HG03378 (cell line): Measurements from ENCODE around the gene SSBP3.
A peak's percentile ranks its signal among the peaks of the same experiment; 100 is the strongest.

Experiments used
- ATAC-seq: cut with Tn5 transposase; IDR thresholded peaks from one replicate; pipeline ENCODE4 v1.9.1; 2021; ENCODE audit warnings: mild to moderate bottlenecking, moderate library complexity; ENCODE audit not compliant: unreplicated experiment

SSBP3 gene

DNA sequence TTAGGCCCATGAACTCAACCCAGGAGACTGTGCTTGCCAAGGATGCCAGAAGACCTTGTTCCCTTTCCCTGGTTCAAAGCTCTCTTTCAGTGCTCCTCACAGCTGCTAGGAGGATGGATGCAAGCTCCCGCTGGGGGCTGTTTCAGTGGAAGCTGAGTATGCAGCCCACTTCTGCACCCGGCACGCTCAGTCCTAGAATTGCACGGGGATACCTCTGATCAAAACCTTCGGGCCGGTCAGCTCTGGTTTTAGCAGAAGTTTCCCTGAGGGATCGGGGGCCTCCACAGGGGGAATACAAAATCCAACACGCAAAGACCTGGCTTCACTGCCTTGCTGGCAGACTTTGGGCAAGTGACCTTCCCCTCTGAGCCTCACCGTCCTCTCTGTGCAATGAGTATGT is 4.2 kb upstream of the SSBP3 start:
- ATAC-seq, result no peak

DNA sequence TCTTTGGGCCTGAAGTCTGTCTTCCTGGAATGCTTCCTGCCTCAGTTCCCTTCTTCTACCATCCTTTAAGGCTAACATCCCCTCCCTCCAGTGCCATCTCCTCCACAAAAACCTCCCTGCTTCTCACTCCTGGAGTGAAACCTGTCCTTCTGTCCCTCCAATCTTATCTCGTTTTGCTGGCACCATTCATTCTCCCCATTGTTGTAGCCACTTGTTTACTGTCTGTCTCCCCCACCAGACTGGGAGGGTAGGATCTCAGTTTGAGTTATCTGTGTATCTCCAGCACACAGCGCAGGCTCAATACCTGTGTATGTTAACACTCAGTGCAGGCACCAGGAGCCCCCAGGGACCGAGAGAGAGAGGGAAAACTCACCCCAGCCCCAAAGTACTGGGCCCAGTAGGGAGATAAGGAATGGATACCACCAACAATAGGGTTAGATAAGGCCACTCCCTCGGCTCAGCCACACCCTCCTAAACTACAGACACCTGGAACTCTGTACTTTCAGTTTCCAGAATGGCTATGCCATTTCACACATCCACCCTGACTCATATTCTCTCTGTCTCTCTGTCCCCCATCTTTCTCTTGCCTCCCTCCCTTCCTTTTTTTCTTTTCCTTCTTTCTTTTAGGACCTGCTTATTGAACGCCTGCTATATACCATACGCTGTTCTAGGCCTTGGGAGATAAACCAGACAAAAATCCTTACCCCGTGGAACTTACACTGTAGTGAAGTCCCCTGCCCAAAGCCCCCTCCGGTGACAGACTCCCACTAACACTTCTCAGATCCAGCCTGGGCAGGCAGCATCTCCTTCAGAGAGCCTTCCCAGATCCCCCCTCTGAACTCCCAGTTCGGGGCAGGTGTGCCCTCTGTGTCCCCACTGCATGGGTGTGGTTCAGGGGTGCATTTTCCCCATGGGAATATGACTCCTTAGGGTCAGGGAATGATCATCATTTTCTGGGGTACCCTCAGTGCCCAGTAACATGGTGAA is 3.3 kb upstream of the SSBP3 start:
- peak; percentile 56 for ATAC-seq

- ATAC-seq, result no peak
These were observed 2.2 kb upstream of the SSBP3 start for GRCh38 chr1:54408147-54409066.

DNA sequence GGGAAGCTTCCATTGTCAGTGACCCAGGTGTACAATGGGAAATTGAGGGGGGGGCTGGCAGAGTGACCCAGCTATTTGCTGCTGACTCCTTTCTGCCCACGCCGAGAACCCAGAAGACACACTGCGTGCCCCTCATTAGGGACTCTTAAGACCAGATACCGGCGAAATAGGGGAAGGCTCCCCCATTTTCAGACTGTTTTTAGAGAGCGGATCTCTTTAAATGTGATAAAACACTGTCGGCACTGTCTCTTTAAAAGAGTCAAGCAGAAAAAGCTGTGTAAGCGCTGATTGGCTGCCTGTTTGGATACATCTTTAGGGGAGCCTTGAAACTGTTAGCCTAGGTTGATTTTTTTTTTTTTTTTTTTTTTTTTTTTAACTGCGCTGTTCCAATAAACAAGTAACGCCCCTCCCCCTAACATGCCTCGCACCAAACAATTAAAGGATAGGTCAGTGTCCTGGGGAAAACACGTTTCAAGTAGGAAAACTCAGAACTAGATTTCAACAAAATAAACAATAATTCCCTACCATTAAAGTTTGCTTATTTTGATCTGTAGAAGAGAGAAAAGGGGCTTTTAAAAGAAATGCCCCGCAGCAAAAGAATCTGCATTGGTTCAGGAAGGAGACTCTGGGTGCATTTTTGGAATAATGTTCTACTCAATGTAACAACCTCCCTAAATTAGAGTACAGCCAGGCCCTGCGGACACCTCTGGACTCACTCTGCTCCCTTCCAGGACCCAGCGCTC is 1.4 kb upstream of the SSBP3 start:
- peak; percentile 58 for ATAC-seq

DNA sequence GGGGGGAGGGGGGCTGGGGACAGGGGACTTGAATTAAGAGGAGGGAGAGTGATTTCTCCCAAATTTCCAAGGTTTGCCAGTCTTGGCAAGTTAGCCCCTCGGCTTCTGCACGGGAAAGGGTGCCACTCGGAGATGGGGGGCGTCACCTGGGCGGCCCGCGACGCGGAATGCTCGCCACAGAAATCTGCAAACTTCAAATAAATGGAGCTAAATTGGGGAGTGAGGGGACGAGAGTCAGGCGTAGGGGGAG is 885 bp upstream of the SSBP3 start:
- no peak for ATAC-seq

GRCh38 chr1:54405898-54406293 is 298 bp downstream of the SSBP3 start:
- ATAC-seq, result no peak

DNA sequence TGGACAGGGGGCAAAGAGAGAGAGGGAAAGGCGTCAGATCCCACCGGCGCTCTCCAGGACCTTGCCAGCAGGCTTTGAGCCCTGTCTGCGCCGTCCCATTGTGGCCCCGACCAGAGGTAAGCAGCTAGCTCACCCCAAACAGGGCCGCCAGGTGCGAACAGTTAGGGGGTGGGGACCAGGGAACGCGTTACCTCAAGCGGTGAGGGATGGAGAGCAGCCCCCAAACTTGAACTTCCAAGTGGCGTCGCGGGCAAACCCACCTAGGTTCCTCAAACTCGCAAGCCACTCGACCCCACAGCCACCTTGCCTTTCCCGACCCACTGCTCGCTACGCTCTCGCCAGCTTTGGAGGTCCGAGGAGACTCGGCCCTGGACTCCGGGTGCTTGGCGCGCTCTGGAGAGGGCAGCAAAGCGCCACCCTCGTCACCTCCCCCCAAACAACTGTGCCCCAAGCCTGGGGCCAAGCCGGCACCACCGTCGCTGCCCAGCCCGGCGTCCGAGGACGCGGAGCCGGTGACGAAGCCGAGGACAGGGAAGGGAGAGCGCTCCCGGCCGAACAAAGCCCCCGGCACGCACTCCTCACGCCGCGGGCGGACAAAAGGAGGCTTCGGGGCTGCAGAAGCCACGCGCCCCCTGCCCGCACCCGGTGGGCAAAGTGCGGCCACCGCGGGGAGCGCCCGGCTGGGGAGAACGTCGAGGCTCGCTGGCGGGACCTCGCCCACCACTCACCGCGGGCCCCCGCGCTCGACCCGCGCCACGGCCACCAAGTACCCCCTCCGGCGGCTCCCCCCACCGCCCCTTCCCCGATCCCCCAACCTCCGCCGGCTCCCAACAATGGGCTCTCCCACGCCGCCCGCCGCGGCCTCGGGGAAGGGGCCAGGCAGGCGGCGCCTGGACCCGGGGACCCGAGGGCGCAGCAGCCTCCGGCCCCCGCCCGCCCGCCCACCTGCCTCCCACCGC is 976 bp downstream of the SSBP3 start:
- ATAC-seq, result no peak

- no peak for ATAC-seq
These were observed 1.9 kb downstream of the SSBP3 start for GRCh38 chr1:54404263-54404662.

- ATAC-seq, result no peak
These were observed 2.4 kb downstream of the SSBP3 start for GRCh38 chr1:54403808-54404261.

DNA sequence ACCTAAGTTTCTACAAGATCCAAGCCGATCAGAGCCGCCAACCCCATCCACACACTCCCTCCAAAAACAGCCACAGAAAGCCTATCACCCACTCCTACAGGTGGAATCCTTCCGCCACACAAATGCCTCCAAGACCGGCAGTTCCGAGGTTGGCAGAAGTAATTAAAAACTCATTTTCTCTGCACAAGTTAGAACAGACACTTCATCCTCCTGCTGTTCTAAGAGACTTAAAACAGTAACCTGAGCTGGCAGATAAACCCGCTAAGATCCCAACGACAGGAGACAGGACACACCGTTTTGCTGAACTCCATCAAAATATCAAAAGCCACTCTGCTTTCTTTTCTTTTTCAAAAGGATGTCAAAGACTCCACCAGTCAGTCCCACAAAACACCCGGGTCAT is 2.8 kb downstream of the SSBP3 start:
- ATAC-seq, result no peak

- ATAC-seq, result no peak
These were observed 3.3 kb downstream of the SSBP3 start for GRCh38 chr1:54402896-54403295.

DNA sequence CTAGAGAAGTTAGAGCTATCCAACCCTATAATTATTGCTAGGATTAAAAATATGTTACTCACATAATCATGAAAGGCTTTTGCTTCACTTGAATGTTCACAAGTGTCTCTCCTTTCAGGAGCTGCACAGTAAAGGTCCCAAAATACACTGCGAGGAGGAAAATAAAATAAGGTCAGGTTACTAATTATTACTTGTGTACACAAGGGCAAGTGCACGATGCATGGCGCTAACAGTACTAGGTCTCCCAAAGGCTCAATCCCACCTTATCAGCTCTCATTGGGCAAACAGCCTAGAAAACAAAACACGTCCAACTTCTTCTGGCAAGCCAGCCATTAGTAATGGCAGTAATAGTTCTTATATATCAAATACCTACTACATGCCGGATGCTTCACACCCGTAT is 4.4 kb downstream of the SSBP3 start:
- no peak for ATAC-seq

- no peak for ATAC-seq
These were observed 5.9 kb downstream of the SSBP3 start for GRCh38 chr1:54400329-54400728.

GRCh38 chr1:54399765-54400164 is 6.4 kb downstream of the SSBP3 start:
- ATAC-seq, result no peak

- no peak for ATAC-seq
These were observed 7.1 kb downstream of the SSBP3 start for GRCh38 chr1:54398963-54399528.

GRCh38 chr1:54397980-54398379 is 8.2 kb downstream of the SSBP3 start:
- no peak for ATAC-seq

DNA sequence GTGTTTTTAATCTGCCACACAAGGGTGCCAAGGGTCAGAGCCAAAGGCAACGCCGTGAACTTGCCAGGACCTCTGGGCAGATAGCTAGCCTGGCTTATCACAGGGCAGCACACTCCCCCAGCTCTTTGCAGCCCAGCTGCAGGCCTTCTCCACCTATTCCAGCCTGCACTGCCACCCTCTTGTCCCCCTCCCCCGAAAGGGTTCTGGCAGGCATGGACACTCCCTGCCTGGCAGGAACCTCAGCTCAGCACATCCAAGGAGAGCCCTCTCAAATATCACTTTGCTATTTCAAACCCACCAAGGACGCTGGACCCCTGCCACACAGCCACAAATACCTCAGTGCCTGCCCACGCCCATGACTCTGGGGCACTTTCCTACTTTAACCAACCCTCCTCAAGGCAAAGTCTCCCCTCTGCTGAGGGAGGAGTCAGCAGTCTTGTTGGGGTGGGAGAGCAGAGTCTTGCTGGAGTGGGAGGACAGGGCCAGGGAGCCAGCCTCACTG is 9.1 kb downstream of the SSBP3 start:
- no peak for ATAC-seq

DNA sequence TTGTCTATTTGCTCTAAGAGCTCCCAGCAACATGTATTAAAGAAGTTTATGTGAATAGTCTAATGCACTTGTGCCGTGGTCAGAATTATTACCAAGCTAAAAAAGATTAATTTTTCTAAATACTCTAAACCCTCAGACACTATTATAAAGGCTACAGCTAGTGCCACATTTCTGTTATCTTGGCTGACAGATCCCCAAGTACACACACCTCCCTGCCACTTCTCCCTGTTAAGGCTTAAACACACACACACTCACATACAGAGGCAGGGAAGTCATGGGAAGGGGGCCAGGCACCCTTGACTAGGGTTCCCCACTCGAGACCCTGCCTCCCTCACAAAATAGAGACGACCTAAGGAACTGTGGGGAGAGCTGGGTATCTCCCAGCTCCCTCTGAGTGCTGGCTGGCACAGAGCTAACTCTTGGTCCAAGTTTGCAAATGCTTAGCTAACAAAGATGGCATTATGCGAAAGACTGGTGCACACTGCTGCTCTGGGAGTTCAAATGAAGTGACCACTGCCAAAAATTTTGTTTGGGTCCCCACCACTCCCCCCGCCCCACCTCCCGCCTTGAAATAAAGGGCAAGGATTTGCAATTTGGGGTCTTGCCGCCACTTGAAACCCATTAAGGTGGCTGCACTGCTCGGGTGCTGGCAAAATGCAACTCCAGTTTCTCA is 9.8 kb downstream of the SSBP3 start:
- ATAC-seq, result no peak
